HEK293 (cell line): ENCODE data around the gene TMEM92.
A peak's percentile ranks its signal among the peaks of the same experiment; 100 is the strongest.

Experiments used
- CTCF ChIA-PET: fragments of 350-600 bp; formaldehyde crosslinking; extraction: SDS; loops from one replicate; lab custom pipeline; 2021; ENCODE audit warnings: antibody characterized with exemption; lab: Yijun Ruan, JAX
- POLR2A ChIA-PET: fragments of 300-600 bp; formaldehyde crosslinking; extraction: SDS; loops from one replicate; lab custom pipeline; 2020; ENCODE audit warnings: antibody characterized with exemption, inconsistent platforms; lab: Yijun Ruan, JAX
- H3K27ac ChIP-seq: fragments of 200-500 bp; sonication (Bioruptor generic); 2 replicates; pipeline ENCODE4 v1.5.1; 2014; ENCODE audit warnings: low read depth, low read length, control low read depth, inconsistent platforms; ENCODE audit errors: extremely low read depth
- H3K36me3 ChIP-seq, 2 experiments: fragments of 200-500 bp in 1 of 2; sonication (Bioruptor generic) in 1 of 2; 1 replicate in 1 of 2; 2 replicates in 1 of 2; pipeline ENCODE4 v1.5.1; 2014 to 2017; ENCODE audit warnings: inconsistent platforms in 2 of 2, low read length in 2 of 2; ENCODE audit not compliant: control insufficient read depth in 2 of 2, insufficient read depth in 1 of 2
- H3K4me1 ChIP-seq: fragments of 200-500 bp; sonication (Bioruptor generic); 2 replicates; pipeline ENCODE4 v1.5.1; 2014; ENCODE audit warnings: mild to moderate bottlenecking, low read length, inconsistent platforms; ENCODE audit not compliant: control insufficient read depth, insufficient read depth
- H3K4me3 ChIP-seq: 2 replicates; pipeline ENCODE4 v1.5.1; 2011; ENCODE audit warnings: low read depth, mild to moderate bottlenecking, control low read depth, low read length, moderate library complexity
- H3K9me3 ChIP-seq: fragments of 200-500 bp; sonication (Bioruptor generic); 2 replicates; pipeline ENCODE4 v1.5.1; 2014; ENCODE audit warnings: low read depth, low read length, inconsistent platforms; ENCODE audit not compliant: control insufficient read depth, insufficient read depth
- GLIS1 ChIP-seq: fragments of 450-650 bp; formaldehyde crosslinking; IDR thresholded peaks from 2 replicates; pipeline ENCODE4 v1.5.1; 2016; ENCODE audit warnings: missing biosample characterization, missing genetic modification characterization
- GLIS2 ChIP-seq: fragments of 450-650 bp; formaldehyde crosslinking; IDR thresholded peaks from 2 replicates; pipeline ENCODE4 v1.5.1; 2016; ENCODE audit warnings: missing biosample characterization, missing genetic modification characterization
- KLF10 ChIP-seq: fragments of 450-650 bp; IDR thresholded peaks from 2 replicates; pipeline ENCODE4 v1.5.1; 2018; ENCODE audit warnings: missing biosample characterization, mild to moderate bottlenecking, missing genetic modification characterization
- KLF16 ChIP-seq: fragments of 450-650 bp; formaldehyde crosslinking; IDR thresholded peaks from 2 replicates; pipeline ENCODE4 v1.5.1; 2017; ENCODE audit warnings: missing biosample characterization, missing genetic modification characterization
- PRDM6 ChIP-seq: fragments of 450-650 bp; formaldehyde crosslinking; IDR thresholded peaks from 2 replicates; pipeline ENCODE4 v1.5.1; 2017; ENCODE audit warnings: missing biosample characterization, missing genetic modification characterization
- SP7 ChIP-seq: fragments of 450-650 bp; formaldehyde crosslinking; IDR thresholded peaks from 2 replicates; pipeline ENCODE4 v1.5.1; 2016; ENCODE audit warnings: missing biosample characterization, missing genetic modification characterization
- TRIM28 ChIP-seq: IDR thresholded peaks from 2 replicates; pipeline ENCODE4 v1.6.1; 2011; ENCODE audit warnings: low read length, control low read depth, borderline replicate concordance
- WT1 ChIP-seq: fragments of 450-650 bp; formaldehyde crosslinking; IDR thresholded peaks from 2 replicates; pipeline ENCODE4 v1.5.1; 2016; ENCODE audit warnings: missing biosample characterization, missing genetic modification characterization
- ZBTB1 ChIP-seq: fragments of 450-650 bp; formaldehyde crosslinking; IDR thresholded peaks from 2 replicates; pipeline ENCODE4 v1.5.1; 2016; ENCODE audit warnings: missing biosample characterization, missing genetic modification characterization
- ZBTB7A ChIP-seq: fragments of 450-650 bp; formaldehyde crosslinking; IDR thresholded peaks from 2 replicates; pipeline ENCODE4 v1.5.1; 2016; ENCODE audit warnings: low read depth, missing biosample characterization, missing genetic modification characterization
- ZIC2 ChIP-seq: fragments of 450-650 bp; formaldehyde crosslinking; IDR thresholded peaks from 2 replicates; pipeline ENCODE4 v1.5.1; 2016; ENCODE audit warnings: missing biosample characterization, missing genetic modification characterization
- ZNF140 ChIP-seq: fragments of 450-650 bp; formaldehyde crosslinking; IDR thresholded peaks from 2 replicates; pipeline ENCODE4 v1.5.1; 2016; ENCODE audit warnings: missing biosample characterization, missing genetic modification characterization
- ZNF2 ChIP-seq: fragments of 450-650 bp; formaldehyde crosslinking; IDR thresholded peaks from 2 replicates; pipeline ENCODE4 v1.5.1; 2016; ENCODE audit warnings: missing biosample characterization, missing genetic modification characterization
- ZNF292 ChIP-seq: fragments of 450-650 bp; formaldehyde crosslinking; IDR thresholded peaks from 2 replicates; pipeline ENCODE4 v1.5.1; 2016; ENCODE audit warnings: low read depth, missing biosample characterization, missing genetic modification characterization, borderline replicate concordance
- ZNF488 ChIP-seq: fragments of 450-650 bp; formaldehyde crosslinking; IDR thresholded peaks from 2 replicates; pipeline ENCODE4 v1.5.1; 2016; ENCODE audit warnings: missing biosample characterization, missing genetic modification characterization
- ZNF561 ChIP-seq: fragments of 450-650 bp; IDR thresholded peaks from 2 replicates; pipeline ENCODE4 v1.5.1; 2018; ENCODE audit warnings: missing biosample characterization, missing genetic modification characterization, borderline replicate concordance
- ZNF571 ChIP-seq: fragments of 450-650 bp; formaldehyde crosslinking; IDR thresholded peaks from 2 replicates; pipeline ENCODE4 v1.5.0; 2017; ENCODE audit warnings: missing biosample characterization, missing genetic modification characterization
- ZNF596 ChIP-seq: fragments of 450-650 bp; IDR thresholded peaks from 2 replicates; pipeline ENCODE4 v1.5.0; 2018; ENCODE audit warnings: missing biosample characterization, mild to moderate bottlenecking, missing genetic modification characterization, moderate library complexity
- ZNF621 ChIP-seq: fragments of 450-650 bp; formaldehyde crosslinking; IDR thresholded peaks from 2 replicates; pipeline ENCODE4 v1.5.1; 2017; ENCODE audit warnings: missing biosample characterization, missing genetic modification characterization
- ZNF623 ChIP-seq: fragments of 450-650 bp; formaldehyde crosslinking; IDR thresholded peaks from 2 replicates; pipeline ENCODE4 v1.5.1; 2016; ENCODE audit warnings: missing biosample characterization, missing genetic modification characterization
- ZNF626 ChIP-seq: fragments of 450-650 bp; sonication (Bioruptor Pico); formaldehyde crosslinking; IDR thresholded peaks from 2 replicates; pipeline ENCODE4 v1.5.1; 2018; ENCODE audit warnings: missing biosample characterization, missing genetic modification characterization, inconsistent platforms
- ZNF776 ChIP-seq: fragments of 450-650 bp; formaldehyde crosslinking; IDR thresholded peaks from 2 replicates; pipeline ENCODE4 v1.5.0; 2017; ENCODE audit warnings: missing biosample characterization, missing genetic modification characterization, borderline replicate concordance

TMEM92 gene

GRCh38 chr17:50308666-50309065, 34.4 kb downstream of the TMEM92 start (continued):
- no peak for TF ChIP-seq GLIS1 (tag by site-specific recombination)
- TF ChIP-seq SP7 (tag by site-specific recombination): no peak
- no peak for TF ChIP-seq WT1 (tag by site-specific recombination)

- H3K9me3 ChIP-seq: no peaks in the 10 kb centered on the region
- CTCF ChIA-PET: interaction anchor here (0.6 to 1.0 kb wide), 4 partner anchors 14 to 110 kb away, joined by 3 to 5 read pairs (median 4); no protein-coding TSS in a partner anchor
Observed at GRCh38 chr17:50310455-50311111, 36.3 kb downstream of the TMEM92 start.

GRCh38 chr17:50311112-50311460, 36.8 kb downstream of the TMEM92 start:
- Histone ChIP-seq H3K9me3 (no peaks in the 10 kb centered on the region), H3K36me3 (no peaks in the 10 kb centered on the region), H3K27ac (no peak overlapping the region), H3K4me1 (no peaks in the 10 kb centered on the region)
- TF ChIP-seq ZNF561 (tag by site-specific recombination) (no peak), TRIM28 (no peak), ZNF2 (tag by site-specific recombination) (no peak), GLIS2 (tag by site-specific recombination) (no peak), ZNF776 (no peak), ZIC2 (peak; percentile 58)
- TF ChIP-seq, all 188 proteins: peak for 1
- ChIA-PET POLR2A (interaction anchor here (0.7 kb wide), 1 partner anchor 37 kb away, joined by 3 read pairs; no protein-coding TSS in a partner anchor), CTCF (interaction anchor here (0.6 to 1.7 kb wide), 4 partner anchors 12 to 30 kb away, joined by 3 to 6 read pairs (median 4); no protein-coding TSS in a partner anchor)
- H3K4me3 ChIP-seq: no peak overlapping the region

More at GRCh38 chr17:50310455-50311111, 36.3 kb downstream of the TMEM92 start:
- POLR2A ChIA-PET: interaction anchor here (0.6 to 0.7 kb wide), 2 partner anchors 37 to 645 kb away, joined by 3 to 4 read pairs; no protein-coding TSS in a partner anchor
- H3K27ac ChIP-seq: no peak overlapping the region
- TF ChIP-seq ZNF292 (tag by site-specific recombination): no peak
- TF ChIP-seq GLIS2 (tag by site-specific recombination): no peak
- no peak for TF ChIP-seq ZNF571 (tag by site-specific recombination)
- no peak for TF ChIP-seq KLF16 (tag by site-specific recombination)
- no peak for TF ChIP-seq ZNF488 (tag by site-specific recombination)
- no peak for TF ChIP-seq ZNF596 (tag by site-specific recombination)
- TF ChIP-seq ZNF623: no peak
- no peak for TF ChIP-seq ZNF626 (tag by site-specific recombination)
- TF ChIP-seq ZBTB1 (tag by site-specific recombination): no peak
- TF ChIP-seq PRDM6: no peak
- TF ChIP-seq ZBTB7A: no peak
- TF ChIP-seq ZNF621 (tag by site-specific recombination): no peak
- no peak for TF ChIP-seq KLF10 (tag by site-specific recombination)
- no peak for TF ChIP-seq ZNF140
- no peaks in the 10 kb centered on the region for H3K4me1 ChIP-seq
- no peak overlapping the region for H3K4me3 ChIP-seq
- no peaks in the 10 kb centered on the region for H3K36me3 ChIP-seq
